ENCODE measurements around the gene IDNK.

Gene IDNK

GRCh38 chr9:83681490-83681889, 58.5 kb downstream of the IDNK start:
- ChIA-PET POLR2A (no interaction called here), CTCF (interaction anchor here (0.6 to 0.9 kb wide), 2 partner anchors 16 to 28 kb away, joined by 3 read pairs; no protein-coding TSS in a partner anchor)
- TF ChIP-seq CTCF (IDR thresholded peaks at IDR 0.05; ENCODE audit: insufficient read depth, low read length, missing control alignments): no peak
- no peak overlapping the region for H3K4me3 ChIP-seq (ENCODE audit: low read depth, low read length)
- DNase-seq (ENCODE audit: low read depth, low spot score): no peak

GRCh38 chr9:83688921-83689320, 66.0 kb downstream of the IDNK start:
- H3K4me3 ChIP-seq (ENCODE audit: low read depth, low read length): no peak overlapping the region
- CTCF ChIA-PET: interaction anchor here (1.1 to 1.9 kb wide), 2 partner anchors 9 to 11 kb away, joined by 3 to 5 read pairs; no protein-coding TSS in a partner anchor
- TF ChIP-seq CTCF (IDR thresholded peaks at IDR 0.05; ENCODE audit: insufficient read depth, low read length, missing control alignments): no peak
- POLR2A ChIA-PET: interaction anchor here (0.7 kb wide), 1 partner anchor 19 kb away, joined by 3 read pairs; the partner anchor contains the start of gene UBQLN1
- no peak for DNase-seq (ENCODE audit: low read depth, low spot score)

GRCh38 chr9:83691492-83691891, 68.5 kb downstream of the IDNK start:
- CTCF ChIA-PET: interaction anchor here (1.1 kb wide), 1 partner anchor 153 kb away, joined by 3 read pairs; the partner anchor contains the start of gene FRMD3
- POLR2A ChIA-PET: no interaction called here
- no peak for TF ChIP-seq CTCF (IDR thresholded peaks at IDR 0.05; ENCODE audit: insufficient read depth, low read length, missing control alignments)
- H3K4me3 ChIP-seq (ENCODE audit: low read depth, low read length): no peak overlapping the region
- DNase-seq (ENCODE audit: low read depth, low spot score): no peak
